HUDEP-2 (cell line): ENCODE results near the gene SDC1.

Experiments used
- DNase-seq, 76 experiments: peaks; one replicate each; lab custom pipeline; 2025; ENCODE audit not compliant: unreplicated experiment in 76 of 76; lab: John Stamatoyannopoulos, UW

The SDC1 gene

DNA sequence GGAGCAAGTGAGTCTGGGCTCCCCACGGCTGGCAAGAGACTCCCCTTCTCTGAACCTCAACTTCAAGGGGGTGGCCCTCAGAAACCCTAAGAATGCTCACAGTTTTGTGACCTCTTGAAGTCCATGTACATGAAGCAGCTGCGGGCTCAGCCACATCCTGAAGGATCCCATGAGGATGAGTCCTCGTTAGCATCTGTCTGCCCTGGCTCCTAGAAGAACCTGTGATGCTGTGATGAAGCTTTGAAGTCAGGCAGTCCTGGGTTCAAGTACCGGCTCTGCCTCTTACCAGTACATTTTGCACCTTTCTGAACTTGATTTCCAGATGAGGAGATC, 38.1 kb downstream of the SDC1 start:
- no peak for DNase-seq

DNA sequence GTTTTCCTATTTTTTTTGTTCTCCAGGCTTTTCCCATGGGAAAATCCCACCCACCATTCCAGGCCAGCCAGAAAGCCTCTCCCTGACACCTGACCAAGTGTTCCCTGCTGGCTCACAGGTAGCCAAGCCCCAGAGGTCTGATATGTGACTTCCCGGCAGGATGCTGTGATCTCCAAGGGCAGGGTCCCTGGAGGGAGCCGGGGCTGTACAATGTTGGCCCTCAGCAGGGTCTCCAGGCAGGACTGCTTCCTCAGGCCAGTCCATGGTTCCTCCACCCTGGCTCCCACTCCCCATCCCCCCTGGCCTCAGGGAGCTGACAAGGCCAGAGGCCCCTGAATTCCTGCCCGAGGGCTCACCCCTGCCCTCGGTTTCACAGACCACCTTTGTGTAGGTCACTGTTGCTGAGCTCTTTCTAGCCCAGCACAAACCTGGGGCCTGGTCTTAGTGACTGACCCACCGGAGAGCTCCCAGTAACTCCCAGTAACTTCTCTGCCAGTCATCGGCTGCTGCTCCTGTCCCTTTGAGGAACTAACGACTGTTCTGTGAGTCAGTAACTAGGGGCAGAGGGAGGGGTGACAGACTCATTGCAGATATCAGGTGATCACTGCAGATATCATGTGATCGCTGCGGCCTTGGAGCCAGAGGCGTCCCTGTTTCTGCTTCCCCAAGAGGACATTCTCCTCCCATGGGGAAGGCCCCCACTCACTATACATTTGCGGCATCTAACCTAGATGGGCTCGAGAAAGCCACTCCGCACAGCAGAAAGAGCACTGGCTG, 38.7 kb downstream of the SDC1 start:
- peak in 69 of 76 experiments; percentile 6 to 75 (median 41) for DNase-seq

DNA sequence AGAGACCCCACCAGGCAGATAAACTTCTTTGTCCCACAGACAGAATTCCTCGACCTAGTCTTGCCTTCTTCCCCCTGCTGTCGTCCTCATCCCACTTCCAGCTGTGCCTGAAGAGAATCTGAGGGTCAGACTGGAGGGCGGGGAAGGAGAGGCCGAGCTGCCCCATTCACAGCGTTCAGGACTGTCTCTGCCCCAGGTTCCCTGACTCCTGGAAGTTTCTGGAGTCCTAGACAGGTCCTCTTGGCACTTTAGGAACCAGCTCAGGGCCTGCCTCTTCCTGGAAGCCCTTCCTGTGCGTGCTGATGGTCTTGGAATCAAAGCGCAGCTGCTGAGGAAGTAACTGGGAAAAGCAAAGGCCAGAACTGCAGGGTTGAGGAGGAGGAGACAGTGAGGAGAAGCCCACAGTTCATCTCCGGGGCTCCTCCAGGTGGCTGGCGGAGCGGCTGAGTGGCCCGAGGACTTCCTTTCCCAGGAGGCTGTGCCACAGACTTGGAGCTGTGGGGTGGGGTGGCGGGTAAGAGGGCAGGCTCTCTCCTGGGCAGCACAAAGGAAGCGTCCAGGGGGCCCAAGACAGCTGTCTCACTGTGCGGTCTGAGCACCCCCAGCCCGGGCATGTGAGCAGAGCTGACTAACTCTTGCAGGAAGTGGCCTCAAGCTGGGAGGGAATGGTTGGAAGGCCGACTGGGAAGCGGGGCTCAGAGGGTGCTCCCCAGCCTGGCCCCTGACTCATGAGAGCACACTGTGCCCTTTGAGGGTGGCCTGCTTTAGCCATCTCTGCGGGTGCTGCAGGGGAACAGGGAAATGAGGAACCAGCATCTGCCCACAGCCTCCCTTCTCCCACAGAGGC, 39.5 kb downstream of the SDC1 start:
- no peak for DNase-seq

DNA sequence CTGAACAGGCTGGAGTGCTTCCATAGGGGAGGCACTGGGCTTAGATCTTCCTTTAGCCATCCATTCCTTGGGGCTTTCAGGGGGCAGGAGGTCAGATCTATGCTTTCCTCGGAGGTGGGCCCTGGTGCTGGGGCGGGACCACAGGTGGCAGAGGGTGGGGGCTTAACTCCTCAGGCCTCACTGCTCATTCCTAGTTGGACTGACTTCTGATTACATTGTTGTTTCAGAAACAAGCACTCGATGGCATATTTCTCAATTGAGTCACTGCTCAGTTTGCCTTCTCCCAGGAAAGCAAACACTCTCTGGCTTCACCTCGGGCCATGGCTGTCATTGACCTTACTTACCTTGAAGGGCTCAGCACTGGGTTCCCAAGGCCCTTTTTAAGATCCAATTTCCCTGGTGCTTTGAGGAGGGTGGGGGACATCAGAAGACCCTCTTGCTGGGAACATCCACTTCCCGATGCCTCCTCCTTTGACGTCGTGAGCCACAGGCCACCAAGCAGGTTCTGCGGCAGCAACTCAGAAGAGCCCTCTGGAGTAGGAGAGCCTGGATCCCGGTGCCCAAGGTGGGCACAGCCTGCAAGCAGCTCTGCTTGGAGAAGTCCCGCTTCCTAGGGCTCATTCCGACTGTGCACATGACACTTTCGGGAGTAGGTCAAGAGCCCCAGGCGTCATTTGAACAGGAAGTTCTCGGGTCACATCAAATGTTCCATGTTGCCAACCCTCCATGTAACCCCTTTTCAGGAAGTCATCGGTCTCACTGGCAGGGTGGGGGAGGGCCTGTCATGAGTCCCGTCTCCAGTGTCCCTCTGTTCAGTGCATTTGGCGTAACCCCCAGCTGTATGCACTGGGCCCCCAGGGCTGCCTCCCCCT, 40.6 kb downstream of the SDC1 start:
- DNase-seq = no peak

DNA sequence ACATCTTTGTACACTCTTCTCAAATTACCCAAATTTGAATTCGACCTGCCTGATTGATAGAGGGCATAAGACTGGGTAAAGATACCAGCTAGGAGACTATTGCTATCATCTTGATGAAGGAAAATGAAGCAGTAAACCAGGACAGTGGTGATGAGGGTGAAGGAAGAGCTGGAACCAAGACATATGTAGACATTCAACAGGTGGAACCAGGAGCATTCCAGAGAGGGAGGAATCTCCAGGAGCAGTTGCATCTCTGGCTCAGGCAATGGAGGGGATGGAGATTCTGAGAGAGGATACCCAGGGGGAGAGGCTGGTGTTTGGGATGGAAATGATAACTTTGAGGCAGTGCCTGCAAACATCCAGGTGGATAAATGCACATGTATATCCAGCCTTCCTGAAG, 41.6 kb downstream of the SDC1 start:
- DNase-seq = no peak

DNA sequence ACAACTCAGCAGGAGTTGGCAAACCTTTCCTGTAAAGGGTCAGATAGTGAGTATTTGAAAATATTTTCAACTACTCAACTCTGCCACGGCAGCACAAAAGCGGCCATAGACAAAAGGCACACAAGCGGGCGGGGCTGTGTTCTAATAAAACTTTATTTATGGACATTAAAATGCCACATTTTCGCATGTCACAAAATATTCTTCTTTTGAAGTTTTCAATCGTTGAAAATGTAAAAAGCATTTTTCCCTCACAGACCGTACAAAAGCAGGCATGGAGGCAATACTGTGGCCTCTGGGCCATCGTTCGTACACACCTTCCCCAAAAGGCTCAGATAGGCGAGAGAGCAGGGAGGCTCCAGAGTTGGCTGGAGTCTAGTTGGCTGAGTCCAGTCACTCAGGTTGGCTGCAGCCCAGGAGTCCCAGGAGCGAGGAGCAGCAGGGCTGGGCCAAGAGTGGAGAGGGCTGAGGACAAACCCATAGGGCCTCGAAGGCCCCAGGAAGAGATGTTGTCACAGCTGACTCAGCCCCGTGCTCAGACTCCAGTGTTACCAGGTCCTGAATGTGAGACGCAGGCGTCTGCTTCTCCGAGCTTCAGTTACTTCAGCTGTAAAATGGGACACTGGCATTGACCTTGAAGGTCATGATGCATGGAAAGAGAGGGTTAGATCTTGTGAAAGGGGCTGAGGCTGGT, 42.5 kb downstream of the SDC1 start:
- peak in 59 of 76 experiments; percentile 4 to 81 (median 40) for DNase-seq

DNA sequence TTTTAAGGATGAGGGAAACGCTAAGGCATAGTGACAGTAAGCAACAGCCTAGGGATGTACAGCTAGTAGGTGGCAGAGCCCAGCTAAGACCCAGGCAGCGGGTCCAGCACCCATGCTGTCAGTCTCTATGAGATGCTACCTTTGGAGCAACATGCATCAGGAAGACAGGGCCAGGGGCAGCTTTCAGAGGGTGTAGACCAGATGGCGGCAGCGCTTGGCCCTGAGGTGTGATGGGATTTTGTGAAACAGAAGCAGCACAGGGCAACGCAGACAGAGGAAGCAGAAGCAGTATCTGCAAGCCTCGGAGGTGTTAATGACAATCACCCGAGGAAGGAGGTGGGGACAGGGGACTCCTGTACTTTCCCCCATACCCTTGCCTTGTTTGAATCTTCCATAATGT, 43.2 kb downstream of the SDC1 start:
- no peak for DNase-seq

DNA sequence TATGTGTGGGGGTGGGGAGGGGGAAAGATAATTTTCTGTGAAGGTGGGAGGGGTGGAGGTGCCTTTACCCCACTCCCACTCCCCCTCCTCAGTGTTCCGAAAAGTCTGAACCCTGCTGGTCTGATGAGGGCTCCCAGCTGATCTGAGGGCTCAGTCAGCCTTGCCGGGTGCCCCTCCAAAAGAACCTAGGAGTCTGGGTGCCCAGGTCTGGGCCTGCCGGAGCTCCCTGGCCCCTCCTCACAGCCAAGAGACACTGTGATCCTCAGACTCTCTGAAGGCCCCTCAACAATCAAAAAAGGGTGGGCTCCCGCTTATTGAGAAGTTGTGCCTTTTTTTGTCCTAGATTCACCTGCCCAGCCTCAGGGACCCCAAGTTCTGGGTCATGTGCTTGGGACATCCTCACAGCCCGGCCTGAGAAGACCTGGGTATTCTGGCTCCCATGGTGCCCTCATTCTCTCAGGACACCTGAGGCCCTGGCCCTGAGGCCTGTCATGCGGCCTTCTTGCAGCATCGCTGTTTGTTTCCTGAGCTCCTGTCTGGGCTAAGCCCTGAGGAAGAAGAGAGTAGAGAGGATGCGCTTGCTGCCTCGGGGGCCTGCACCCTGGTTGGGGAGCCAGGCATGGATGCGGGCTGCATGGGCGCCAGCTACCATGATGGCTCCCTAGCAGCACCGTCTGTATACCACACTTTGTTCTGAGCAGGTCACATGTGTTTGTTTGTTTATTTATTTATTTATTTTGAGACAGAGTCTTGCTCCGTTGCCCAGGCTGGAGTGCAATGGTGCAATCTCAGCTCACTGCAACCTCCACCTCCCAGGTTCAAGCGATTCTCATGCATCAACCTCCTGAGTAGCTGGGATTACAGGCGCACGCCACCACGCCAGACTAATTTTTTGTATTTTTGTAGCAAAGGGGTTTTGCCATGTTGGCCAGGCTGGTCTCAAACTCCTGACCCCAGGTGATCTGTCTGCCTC, 44.0 kb downstream of the SDC1 start:
- no peak for DNase-seq

DNA sequence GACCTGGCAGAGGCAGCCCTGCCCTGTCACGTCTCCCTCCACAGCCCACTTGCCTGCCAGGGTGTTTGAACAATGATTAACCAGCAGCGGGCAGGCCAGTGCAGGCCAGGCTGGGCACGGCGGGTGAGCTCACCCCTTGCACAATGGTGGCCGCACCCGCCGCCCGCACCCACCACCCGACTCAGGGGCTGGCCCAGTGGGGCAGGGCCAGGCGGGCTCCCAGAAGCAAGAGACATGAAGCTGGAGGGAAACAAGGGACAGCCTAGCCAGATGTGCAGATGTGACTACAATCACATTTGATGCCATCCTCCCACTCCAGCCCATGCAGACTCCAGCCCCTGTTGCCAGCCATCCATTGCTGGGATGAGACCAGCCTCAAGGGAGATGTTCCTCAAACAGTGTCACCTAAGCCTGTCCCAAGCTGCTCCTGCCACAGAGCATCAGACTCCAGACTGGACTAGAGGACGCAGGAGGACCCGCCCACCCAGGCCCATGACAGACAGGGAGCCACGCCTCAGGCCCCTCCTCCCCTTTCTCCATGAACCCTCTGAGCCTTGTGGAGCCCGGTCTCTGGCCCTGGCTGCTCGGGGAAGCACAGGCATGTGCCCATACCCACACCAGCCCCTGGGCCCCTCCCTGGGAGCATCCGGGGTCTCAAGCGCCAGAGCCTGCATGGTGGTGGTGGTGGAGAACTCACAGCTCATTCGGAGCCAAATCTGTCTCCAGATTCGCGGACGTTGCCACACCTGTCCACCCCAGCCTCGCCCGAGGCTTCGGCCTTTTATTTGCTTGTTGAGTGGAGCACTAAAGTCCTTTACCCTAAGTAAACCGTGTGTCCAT, 45.0 kb downstream of the SDC1 start:
- DNase-seq = peak in 1 of 76 experiments; percentile 17

DNA sequence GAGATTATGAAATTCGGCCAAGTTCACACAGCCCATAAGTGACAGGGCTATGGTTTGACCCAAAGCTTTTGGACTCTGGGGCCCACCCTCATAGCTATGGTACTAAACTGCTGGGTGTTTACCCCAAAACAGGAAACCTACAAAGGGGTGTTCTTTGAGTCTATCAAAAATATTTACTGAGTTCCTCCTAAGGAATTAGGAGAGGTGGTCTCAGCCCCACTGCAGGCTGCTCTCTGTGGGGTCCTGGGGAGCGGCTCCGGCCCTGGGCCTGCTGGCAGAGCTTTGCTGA, 45.5 kb downstream of the SDC1 start:
- DNase-seq = no peak

DNA sequence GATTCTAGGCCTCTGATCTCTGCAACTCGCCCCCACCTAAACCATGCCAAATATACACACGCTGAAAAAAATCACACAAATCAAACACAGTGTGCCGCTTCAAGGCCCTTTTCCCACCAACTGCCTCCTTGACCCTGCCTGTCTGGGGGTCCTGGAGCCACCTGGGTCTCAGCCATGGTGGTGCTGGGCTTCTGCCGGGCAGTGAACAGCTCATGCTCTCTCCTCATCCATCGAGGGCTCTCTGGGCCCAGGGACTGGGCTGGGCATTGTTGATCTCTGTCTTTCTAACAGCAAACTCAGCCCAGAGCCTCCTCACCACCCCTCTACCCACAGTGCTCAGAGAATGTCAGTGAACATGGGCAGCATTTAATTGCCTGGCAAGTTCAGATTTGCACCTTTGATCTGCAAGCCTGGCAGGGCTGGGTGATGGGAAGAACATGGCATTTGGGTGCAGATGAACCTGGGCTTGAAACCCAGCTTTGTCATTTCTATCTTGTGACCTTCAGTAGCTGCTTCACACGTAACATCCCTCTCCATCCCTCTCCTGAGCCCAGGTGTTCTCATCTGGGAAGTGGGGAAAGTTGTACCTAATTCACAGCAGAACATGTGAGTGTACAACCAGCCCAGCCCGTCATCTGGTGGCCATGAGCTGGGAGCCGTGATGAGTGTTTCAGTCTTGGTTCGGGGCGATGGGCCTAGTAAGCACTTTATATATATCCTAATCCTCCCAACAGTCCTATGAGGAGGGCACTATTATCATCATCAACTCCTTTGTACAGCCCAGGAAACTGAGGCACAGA, 46.1 kb downstream of the SDC1 start:
- DNase-seq = no peak

DNA sequence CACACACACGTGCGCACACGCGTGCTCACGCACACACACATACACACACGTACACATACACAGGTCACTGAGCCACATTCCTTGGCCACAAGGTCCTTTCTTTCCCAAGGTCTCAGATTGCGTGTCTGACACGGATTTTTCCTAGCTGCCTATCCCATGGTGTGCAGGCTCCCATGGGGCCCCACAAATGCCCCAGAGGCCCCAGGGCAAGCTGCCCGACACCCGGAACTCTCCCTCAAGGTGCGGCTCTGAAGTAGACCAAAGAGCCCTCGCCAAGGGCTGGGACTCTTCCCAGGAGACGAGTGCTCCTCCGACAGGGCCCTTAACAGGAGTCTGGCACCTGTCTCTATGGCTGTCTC, 46.7 kb downstream of the SDC1 start:
- DNase-seq = no peak

DNA sequence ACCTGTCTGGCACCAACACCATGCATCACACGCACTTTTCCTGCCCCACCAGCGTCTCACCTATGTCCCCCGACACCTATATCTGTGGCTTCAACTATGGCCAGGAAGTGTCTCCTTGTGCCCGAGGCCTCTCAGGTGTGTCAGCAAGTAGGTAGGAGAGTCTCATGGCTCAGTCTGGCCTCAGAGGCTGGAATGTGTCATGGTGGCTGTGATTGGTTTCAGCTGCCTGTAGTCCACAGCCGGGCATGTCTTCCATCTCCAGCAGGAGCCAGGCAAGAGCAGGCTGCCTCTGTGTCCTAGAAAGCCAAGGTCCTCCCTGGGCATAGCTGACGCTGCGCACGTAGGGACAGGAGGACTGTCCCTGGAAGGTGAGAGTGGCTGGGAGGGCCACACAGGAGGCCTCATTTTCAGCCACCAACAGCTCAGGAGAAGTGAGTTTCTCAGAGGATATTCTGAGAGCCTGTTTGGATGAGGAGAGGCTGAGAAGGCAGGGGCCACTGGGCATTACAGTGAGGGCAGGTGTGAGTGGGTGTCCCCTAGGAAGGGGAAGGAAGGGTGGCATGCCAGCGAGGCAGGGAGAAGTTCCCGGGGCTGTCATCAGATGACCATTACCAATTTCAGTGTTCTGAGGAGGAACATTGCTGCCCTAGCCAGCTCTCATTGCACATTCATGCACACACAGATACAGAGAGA, 47.2 kb downstream of the SDC1 start:
- no peak for DNase-seq

DNA sequence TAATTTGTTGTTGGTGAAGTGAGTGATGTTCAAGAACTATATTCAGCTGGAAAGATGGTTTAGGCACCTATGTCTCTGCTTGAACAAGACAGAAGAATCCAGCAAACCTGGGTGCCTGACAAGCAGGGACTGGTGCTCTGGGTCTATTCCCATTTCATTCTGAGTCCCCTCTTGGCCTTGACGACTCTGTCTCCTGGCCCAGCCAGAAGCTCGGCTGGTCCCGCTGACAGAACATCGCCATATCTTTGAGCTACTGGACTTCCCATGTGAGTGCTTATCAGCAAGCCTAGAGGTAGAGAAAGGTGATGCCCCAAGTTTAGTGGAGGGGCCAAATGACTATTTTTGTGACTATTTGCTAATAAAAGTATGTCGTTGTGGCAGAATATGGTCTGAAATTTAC, 48.2 kb downstream of the SDC1 start:
- DNase-seq = no peak

DNA sequence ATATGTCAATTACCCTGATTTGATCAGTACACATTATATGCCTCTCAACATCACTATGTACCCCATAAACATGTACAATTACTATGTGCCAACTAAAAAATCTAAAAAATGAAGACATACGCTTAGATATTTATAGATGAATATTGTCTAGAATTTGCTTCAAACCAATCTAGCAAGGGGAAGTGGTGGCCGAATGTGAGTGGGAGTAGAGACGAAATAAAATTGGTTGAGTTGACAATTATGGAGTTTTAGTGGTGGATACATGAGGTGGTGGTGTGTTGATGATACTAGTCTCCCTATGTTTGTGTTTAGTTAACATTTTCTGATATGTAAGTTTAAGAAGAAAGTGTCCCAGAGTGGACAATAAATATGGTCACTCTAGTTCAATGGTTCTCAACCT, 49.0 kb downstream of the SDC1 start:
- DNase-seq = no peak

DNA sequence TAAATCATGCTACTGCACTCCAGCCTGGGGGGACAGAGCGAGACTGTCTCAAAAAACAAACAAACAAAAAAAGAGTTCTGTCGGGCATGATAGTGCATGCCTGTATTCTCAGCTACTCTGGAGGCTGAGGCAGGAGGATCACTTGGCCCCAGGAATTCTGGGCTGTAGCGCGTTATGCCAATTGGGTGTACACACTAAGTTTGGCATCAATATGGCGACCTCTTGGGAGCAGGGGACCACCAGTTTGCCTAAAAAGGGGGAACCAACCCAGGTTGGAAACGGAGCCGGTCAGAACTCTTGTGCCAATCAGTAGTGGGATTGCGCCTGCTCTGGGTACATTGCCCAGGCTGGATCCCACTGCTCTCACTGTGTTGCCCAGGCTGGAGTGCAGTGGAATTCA, 49.7 kb downstream of the SDC1 start:
- no peak for DNase-seq

DNA sequence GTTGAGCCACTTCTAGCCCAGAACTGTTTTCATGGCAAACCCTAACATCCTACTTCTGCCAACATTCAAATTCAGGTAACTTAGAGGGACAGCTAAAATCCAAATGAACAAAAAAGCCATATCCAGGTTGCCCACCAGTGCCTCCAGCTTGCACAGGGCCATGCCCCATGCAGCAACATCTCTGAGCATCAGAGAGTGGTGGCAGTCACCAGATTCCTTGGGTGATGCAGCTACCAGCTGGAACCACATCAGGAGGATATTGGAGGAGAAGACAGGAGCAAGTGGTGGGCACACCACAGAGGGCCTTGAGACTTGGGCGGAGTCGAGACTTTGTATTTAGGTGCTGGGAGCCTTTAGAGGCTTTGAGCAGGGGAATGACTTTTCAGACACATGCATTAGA, 50.5 kb downstream of the SDC1 start:
- DNase-seq = no peak
